ENCODE measurements around the gene PCDHB13.

DNA sequence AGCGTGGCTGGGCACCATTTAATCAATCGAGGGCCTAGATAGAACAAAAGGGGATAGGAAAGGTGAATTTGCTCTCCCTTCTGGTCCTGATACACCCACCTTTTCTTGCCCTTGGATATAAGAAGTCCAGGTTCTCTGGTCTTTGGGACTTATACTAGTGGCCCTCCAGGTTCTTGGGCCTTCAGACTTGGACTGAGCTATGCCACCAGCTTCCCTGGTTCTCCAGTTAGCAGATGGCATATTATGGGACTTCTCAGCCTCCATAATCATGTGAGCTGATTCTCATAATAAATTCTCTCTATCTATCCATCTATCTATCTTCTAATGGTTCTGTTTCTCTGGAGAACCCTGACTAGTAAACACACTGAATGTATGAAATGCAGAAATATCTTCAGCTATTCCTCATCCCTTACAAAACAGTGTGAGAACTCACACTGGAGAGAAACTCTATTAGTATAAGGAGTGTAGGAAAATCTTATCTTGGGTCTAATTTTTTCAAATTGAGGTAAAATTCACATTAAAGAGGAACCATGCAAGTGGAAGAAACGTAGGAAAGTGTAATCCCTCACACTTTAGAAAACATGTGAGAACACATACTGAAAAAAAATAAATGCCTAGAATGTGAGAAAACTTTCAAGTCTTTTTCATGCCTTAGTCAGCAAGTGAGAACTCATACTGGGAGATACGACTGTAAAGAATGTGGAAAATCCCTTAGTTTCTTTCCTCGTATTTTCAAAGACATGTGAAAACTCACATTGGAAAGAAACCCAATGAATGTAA is 46.9 kb downstream of the PCDHB13 start:
- TF ChIP-seq, protein P1, sequence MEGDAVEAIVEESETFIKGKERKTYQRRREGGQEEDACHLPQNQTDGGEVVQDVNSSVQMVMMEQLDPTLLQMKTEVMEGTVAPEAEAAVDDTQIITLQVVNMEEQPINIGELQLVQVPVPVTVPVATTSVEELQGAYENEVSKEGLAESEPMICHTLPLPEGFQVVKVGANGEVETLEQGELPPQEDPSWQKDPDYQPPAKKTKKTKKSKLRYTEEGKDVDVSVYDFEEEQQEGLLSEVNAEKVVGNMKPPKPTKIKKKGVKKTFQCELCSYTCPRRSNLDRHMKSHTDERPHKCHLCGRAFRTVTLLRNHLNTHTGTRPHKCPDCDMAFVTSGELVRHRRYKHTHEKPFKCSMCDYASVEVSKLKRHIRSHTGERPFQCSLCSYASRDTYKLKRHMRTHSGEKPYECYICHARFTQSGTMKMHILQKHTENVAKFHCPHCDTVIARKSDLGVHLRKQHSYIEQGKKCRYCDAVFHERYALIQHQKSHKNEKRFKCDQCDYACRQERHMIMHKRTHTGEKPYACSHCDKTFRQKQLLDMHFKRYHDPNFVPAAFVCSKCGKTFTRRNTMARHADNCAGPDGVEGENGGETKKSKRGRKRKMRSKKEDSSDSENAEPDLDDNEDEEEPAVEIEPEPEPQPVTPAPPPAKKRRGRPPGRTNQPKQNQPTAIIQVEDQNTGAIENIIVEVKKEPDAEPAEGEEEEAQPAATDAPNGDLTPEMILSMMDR (conservative IDR thresholded peaks at IDR 0.05; ENCODE audit: low read depth, low read length) = no peak
- no peak for TF ChIP-seq SMC3 (IDR thresholded peaks at IDR 0.05; ENCODE audit: low read depth, low read length)
- no peak for TF ChIP-seq MAFK (IDR thresholded peaks at IDR 0.05; ENCODE audit: low read depth, low read length)
- TF ChIP-seq CEBPB (IDR thresholded peaks at IDR 0.05; ENCODE audit: low read depth, low read length) = no peak
- TF ChIP-seq BHLHE40 (IDR thresholded peaks at IDR 0.05; ENCODE audit: low read depth, low read length) = no peak
